ENCODE results near the gene LRSAM1. TPM values are rescaled to one million over a fixed set of nuclear protein-coding genes. Genes with fewer than 3 reads are reported as not detected.

The LRSAM1 gene
- total RNA-seq, 1 donor from 2014 or later, result 38.0 TPM

- no peaks in the 10 kb centered on the region for H3K36me3 Mint-ChIP-seq (ENCODE audit: unreplicated experiment)
- H3K27ac Mint-ChIP-seq (ENCODE audit: unreplicated experiment), result no peak overlapping the region
Observed at GRCh38 chr9:127516835-127517607, 65.7 kb downstream of the LRSAM1 start.

DNA sequence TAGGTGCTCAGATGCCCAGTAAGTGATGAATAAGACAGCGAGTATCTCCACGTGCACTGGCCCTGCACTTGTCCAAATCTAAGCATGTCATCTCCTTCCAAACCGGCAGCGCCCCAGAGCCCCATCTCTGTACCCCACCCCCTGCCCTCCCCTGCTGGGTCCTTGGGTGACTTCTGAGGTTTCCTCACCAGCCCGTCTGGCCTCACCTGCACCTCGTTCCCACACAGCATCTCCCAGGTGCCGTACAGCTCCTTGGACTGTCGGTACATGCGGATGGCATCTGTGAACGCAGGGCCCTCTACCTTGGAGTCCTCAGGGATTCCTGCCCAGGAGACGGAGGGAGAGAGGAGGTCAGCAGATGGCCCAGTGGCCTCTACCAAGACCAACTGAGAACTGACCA, 66.3 kb downstream of the LRSAM1 start:
- Mint-ChIP-seq H3K27me3 (ENCODE audit: unreplicated experiment) (peaks cover 4% of the 10 kb centered on the region), H3K4me1 (ENCODE audit: low read depth, unreplicated experiment) (peaks cover 3% of the 10 kb centered on the region), H3K36me3 (ENCODE audit: unreplicated experiment) (no peaks in the 10 kb centered on the region), H3K27ac (ENCODE audit: unreplicated experiment) (no peak overlapping the region), H3K9me3 (ENCODE audit: unreplicated experiment) (peaks cover 7% of the 10 kb centered on the region), H3K4me3 (ENCODE audit: unreplicated experiment) (no peak overlapping the region)
- TF ChIP-seq CTCF (IDR thresholded peaks at IDR 0.05; ENCODE audit: partially characterized antibody, unreplicated experiment), result no peak
- no peak for DNase-seq

More at GRCh38 chr9:127516835-127517607, 65.7 kb downstream of the LRSAM1 start:
- no peak for DNase-seq
- no peak for TF ChIP-seq CTCF (IDR thresholded peaks at IDR 0.05; ENCODE audit: partially characterized antibody, unreplicated experiment)
- Mint-ChIP-seq H3K4me3 (ENCODE audit: unreplicated experiment) (no peak overlapping the region), H3K4me1 (ENCODE audit: low read depth, unreplicated experiment) (peaks cover 3% of the 10 kb centered on the region), H3K9me3 (ENCODE audit: unreplicated experiment) (peaks cover 7% of the 10 kb centered on the region), H3K27me3 (ENCODE audit: unreplicated experiment) (peaks cover 2% of the 10 kb centered on the region)

DNA sequence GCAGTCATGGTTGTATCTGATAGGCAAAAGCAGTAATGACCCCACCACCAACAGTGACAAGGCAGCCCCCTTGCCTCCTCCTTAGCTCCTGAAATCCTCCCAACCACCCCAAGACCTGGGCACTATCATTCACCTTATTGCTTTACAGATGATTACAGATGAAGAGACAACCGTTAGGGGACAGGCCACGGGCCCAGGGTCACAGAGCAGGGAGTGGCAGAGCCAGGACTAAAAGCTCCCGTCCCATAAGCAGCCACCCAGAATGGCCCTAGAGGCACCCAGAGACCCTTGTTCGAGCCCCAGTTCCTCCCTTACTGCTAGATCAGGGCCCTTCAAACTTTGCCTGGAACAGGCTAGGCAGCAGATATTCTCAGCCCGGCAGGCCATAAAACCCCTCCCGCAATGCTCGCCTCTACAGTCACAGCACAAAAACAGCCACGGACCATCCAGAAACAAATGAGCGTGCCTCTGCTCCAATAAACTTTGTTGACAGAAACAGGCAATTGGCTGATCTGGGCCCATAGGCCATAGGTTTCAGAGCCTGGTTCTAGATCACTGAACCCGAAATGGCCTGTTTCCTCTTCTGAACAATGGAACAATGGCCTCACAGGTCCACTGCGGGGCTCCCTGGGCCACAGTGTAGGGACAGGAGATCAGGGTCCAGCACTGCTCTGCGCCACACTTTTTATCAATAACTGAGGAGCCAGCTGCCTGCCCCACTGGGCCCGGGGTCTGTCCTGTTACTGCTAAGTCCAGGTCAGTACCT, 67.0 kb downstream of the LRSAM1 start:
- no peak for TF ChIP-seq CTCF (IDR thresholded peaks at IDR 0.05; ENCODE audit: partially characterized antibody, unreplicated experiment)
- DNase-seq, result no peak
- Mint-ChIP-seq H3K36me3 (ENCODE audit: unreplicated experiment) (no peaks in the 10 kb centered on the region), H3K4me3 (ENCODE audit: unreplicated experiment) (no peak overlapping the region), H3K27ac (ENCODE audit: unreplicated experiment) (no peak overlapping the region), H3K9me3 (ENCODE audit: unreplicated experiment) (peaks cover 8% of the 10 kb centered on the region), H3K27me3 (ENCODE audit: unreplicated experiment) (peaks cover 6% of the 10 kb centered on the region), H3K4me1 (ENCODE audit: low read depth, unreplicated experiment) (peaks cover 3% of the 10 kb centered on the region)

DNA sequence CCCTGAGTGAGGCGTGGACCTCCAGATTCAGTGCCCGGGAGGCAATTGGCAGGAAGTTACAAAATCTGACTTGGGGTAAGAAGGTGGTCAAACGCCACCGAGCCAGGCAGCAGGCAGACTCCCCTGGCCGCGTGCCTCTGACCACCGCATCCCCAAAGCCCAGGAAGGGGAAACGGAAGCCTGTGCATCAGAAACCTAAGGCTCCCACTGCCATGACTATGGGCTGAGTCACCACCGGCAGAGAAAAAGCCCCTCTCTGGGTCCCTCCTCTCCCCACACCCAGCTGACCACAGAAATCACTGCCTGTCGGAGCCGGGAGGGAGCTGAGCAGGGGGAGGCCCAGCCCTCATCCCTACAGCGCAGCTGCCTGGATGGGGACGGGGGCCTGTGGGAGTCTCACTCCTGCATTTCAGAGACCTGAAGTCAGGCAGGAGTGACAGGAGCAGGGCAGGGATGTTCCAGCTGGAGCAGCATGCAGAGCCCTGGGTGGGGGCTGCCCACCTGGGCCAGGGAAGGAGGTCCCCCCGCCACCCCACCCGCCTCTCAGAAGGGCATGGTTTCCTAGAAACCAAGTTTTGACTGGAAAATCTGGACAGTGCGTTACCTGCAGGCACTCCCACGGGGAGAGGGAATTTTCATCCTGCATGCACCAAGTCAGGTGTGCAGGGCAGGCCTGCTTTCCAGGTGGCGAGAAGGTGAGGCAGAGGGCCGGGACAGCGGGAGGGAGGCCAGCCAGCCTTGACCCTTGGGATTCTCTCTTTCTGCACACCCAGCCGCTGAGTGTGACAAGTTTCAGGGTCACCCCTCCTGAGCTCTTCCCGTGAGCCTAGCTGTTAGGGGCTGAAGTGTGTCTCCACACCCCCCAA, 68.2 kb downstream of the LRSAM1 start:
- Mint-ChIP-seq H3K4me1 (ENCODE audit: low read depth, unreplicated experiment) (peaks cover 3% of the 10 kb centered on the region), H3K9me3 (ENCODE audit: unreplicated experiment) (peaks cover 8% of the 10 kb centered on the region), H3K27ac (ENCODE audit: unreplicated experiment) (peak overlapping the region; percentile 38), H3K27me3 (ENCODE audit: unreplicated experiment) (peaks cover 6% of the 10 kb centered on the region), H3K36me3 (ENCODE audit: unreplicated experiment) (no peaks in the 10 kb centered on the region), H3K4me3 (ENCODE audit: unreplicated experiment) (no peak overlapping the region)
- TF ChIP-seq CTCF (IDR thresholded peaks at IDR 0.05; ENCODE audit: partially characterized antibody, unreplicated experiment), result no peak
- no peak for DNase-seq

All from glutamatergic neuron (in vitro differentiated cells).